GM18858 (cell line): ENCODE measurements around the gene EBI3.
"Not testable (repeated sequence)": the region's sequence is repeated elsewhere in the genome, so short reads cannot be mapped to it uniquely, and the experiment has no call there.

ENCODE experiments used
- ATAC-seq: cut with Tn5 transposase; IDR thresholded peaks from one replicate; pipeline ENCODE4 v1.9.1; 2021; ENCODE audit not compliant: unreplicated experiment

Gene EBI3

GRCh38 chr19:4199699-4200293, 29.5 kb upstream of the EBI3 start:
- no peak for ATAC-seq

- no peak for ATAC-seq
Observed at GRCh38 chr19:4200940-4201542, 28.3 kb upstream of the EBI3 start.

- ATAC-seq, result no peak
Observed at GRCh38 chr19:4201798-4202197, 27.5 kb upstream of the EBI3 start.

- ATAC-seq, result no peak
Observed at GRCh38 chr19:4206818-4207484, 22.4 kb upstream of the EBI3 start.

GRCh38 chr19:4208385-4209094, 20.8 kb upstream of the EBI3 start:
- no peak for ATAC-seq

GRCh38 chr19:4210166-4210731, 19.1 kb upstream of the EBI3 start:
- no peak for ATAC-seq

GRCh38 chr19:4213116-4213515, 16.2 kb upstream of the EBI3 start:
- ATAC-seq, result no peak

GRCh38 chr19:4215807-4216206, 13.5 kb upstream of the EBI3 start:
- no peak for ATAC-seq

GRCh38 chr19:4216846-4217245, 12.5 kb upstream of the EBI3 start:
- no peak for ATAC-seq

- no peak for ATAC-seq
Observed at GRCh38 chr19:4217429-4218264, 11.7 kb upstream of the EBI3 start.

GRCh38 chr19:4218523-4218922, 10.8 kb upstream of the EBI3 start:
- ATAC-seq, result not testable (repeated sequence)

GRCh38 chr19:4220188-4220587, 9.1 kb upstream of the EBI3 start:
- ATAC-seq, result no peak

- no peak for ATAC-seq
Observed at GRCh38 chr19:4224470-4224869, 4.9 kb upstream of the EBI3 start.

GRCh38 chr19:4225885-4226284, 3.4 kb upstream of the EBI3 start:
- ATAC-seq, result no peak

GRCh38 chr19:4227771-4228170, 1.6 kb upstream of the EBI3 start:
- ATAC-seq, result no peak

GRCh38 chr19:4228765-4229178, 551 bp upstream of the EBI3 start:
- no peak for ATAC-seq

GRCh38 chr19:4230237-4230636, 914 bp downstream of the EBI3 start:
- ATAC-seq, result not testable (repeated sequence)

GRCh38 chr19:4231521-4231920, 2.2 kb downstream of the EBI3 start:
- ATAC-seq, result not testable (repeated sequence)

GRCh38 chr19:4232139-4232538, 2.8 kb downstream of the EBI3 start:
- not testable (repeated sequence) for ATAC-seq

GRCh38 chr19:4232614-4233281, 3.4 kb downstream of the EBI3 start:
- no peak for ATAC-seq
